ENCODE data around the gene AGPAT4.

AGPAT4 gene

DNA sequence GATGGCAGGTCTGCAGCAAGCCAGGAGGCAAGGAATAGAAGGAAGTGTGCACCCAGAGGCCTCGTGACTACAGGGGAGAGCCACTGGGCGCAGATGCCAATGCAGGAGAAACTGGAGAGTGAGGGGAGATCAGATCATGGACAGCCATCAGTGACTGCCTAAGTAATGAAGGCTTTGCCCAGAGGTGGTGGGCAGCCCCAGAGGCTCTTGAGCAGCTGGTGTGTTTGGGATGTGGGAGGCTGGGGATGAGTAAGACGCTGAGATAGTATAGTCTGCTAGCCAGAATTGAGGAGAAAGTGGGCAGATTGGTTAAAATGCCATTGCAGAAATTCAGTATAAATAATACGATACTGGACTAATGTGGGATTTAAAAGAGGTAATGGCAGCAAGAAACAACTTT is 170.4 kb downstream of the AGPAT4 start:
- DNase-seq (ENCODE audit: low read depth) = no peak
- TF ChIP-seq, protein P1, sequence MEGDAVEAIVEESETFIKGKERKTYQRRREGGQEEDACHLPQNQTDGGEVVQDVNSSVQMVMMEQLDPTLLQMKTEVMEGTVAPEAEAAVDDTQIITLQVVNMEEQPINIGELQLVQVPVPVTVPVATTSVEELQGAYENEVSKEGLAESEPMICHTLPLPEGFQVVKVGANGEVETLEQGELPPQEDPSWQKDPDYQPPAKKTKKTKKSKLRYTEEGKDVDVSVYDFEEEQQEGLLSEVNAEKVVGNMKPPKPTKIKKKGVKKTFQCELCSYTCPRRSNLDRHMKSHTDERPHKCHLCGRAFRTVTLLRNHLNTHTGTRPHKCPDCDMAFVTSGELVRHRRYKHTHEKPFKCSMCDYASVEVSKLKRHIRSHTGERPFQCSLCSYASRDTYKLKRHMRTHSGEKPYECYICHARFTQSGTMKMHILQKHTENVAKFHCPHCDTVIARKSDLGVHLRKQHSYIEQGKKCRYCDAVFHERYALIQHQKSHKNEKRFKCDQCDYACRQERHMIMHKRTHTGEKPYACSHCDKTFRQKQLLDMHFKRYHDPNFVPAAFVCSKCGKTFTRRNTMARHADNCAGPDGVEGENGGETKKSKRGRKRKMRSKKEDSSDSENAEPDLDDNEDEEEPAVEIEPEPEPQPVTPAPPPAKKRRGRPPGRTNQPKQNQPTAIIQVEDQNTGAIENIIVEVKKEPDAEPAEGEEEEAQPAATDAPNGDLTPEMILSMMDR (IDR thresholded peaks at IDR 0.05; ENCODE audit: control insufficient read depth, extremely low read depth, insufficient read depth) = no peak
- no peak overlapping the region for H3K4me3 ChIP-seq (ENCODE audit: low read depth, low read length)

DNA sequence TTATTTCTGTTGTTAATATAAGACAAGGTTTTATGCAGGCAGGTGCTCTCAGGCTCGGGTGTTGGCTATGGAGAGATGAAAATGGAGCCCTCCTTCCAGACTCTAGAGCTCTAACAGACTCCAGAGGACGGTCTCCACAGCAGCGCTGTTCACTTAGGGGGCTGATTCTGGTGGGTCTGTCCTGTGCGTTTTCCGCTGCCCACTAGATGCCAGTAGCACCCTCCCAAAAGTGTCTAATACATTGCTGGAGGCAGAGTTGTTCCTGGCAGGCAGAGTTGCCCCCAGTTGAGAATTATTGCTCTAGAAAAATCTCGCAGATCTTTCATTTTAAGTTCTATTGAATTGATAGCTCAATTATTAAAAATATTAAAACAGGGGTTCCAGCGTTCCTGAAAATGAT is 172.3 kb downstream of the AGPAT4 start:
- H3K4me3 ChIP-seq (ENCODE audit: low read depth, low read length) = no peak overlapping the region
- no peak for DNase-seq (ENCODE audit: low read depth)

DNA sequence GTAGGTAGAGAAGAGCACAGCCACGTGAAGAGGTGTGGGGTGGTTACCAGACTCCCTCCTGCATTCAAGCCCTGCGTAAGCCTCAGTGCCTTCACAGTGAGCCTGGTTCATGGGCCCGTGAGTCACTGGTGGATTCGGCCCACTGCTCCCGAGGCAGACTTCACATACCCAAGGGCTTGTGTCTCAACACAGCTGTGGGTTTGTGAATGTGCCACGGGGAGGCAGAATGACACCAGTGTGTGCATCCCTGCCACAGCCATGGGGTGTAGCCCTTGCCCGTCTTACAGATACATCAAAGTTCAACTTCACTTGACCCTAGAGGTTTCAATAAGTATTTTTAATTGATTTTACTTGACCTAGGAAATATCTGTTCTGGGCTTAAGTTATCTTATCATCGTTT is 173.8 kb downstream of the AGPAT4 start:
- no peak for DNase-seq (ENCODE audit: low read depth)
- no peak overlapping the region for H3K4me3 ChIP-seq (ENCODE audit: low read depth, low read length)
- TF ChIP-seq, protein P1 (IDR thresholded peaks at IDR 0.05; ENCODE audit: control insufficient read depth, extremely low read depth, insufficient read depth) = no peak

More for the DNA sequence above, 172.3 kb downstream of the AGPAT4 start:
- TF ChIP-seq, protein P1 (IDR thresholded peaks at IDR 0.05; ENCODE audit: control insufficient read depth, extremely low read depth, insufficient read depth) = peak; percentile 40

DNA sequence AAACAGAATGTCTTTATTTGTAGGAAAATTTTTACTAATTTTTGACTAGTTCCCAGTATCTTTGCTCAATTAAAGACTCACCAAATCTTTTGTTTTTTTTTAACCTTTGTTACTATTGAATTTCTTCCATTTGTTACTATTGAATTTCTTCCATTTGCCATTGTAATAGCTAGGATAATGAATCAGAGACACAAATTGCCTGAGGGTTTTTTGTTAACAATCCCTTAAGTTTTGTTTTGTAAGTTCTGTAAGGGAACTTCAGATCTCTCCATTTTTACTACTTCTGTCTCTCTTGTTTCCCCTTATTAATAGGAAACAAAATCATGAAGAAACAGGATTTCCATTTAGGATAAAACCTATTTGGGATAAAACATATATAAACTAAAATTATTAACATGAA is 177.9 kb downstream of the AGPAT4 start:
- DNase-seq (ENCODE audit: low read depth) = no peak
- TF ChIP-seq, protein P1 (IDR thresholded peaks at IDR 0.05; ENCODE audit: control insufficient read depth, extremely low read depth, insufficient read depth) = no peak

DNA sequence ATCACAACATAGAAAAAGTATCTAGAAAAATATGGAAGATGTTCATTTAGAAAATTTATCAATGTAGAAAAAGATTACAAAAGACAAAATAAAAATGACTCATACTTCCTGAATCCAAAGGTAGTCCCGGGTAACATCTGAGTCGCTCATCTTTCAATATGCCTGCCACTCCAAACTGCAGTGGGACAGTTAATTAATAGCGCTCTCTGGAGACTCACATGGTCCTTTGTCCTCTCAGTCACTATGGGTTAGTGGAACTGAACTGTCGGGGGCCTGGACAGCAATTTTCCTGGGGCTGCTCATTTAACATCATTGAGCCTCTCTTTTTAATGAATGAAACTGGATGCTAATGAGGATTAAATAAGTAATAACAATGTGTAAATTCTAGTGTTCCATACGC is 178.9 kb downstream of the AGPAT4 start:
- no peak for DNase-seq (ENCODE audit: low read depth)
- TF ChIP-seq, protein P1 (IDR thresholded peaks at IDR 0.05; ENCODE audit: control insufficient read depth, extremely low read depth, insufficient read depth) = no peak

More for the DNA sequence above, 177.9 kb downstream of the AGPAT4 start:
- H3K4me3 ChIP-seq (ENCODE audit: low read depth, low read length) = no peak overlapping the region

DNA sequence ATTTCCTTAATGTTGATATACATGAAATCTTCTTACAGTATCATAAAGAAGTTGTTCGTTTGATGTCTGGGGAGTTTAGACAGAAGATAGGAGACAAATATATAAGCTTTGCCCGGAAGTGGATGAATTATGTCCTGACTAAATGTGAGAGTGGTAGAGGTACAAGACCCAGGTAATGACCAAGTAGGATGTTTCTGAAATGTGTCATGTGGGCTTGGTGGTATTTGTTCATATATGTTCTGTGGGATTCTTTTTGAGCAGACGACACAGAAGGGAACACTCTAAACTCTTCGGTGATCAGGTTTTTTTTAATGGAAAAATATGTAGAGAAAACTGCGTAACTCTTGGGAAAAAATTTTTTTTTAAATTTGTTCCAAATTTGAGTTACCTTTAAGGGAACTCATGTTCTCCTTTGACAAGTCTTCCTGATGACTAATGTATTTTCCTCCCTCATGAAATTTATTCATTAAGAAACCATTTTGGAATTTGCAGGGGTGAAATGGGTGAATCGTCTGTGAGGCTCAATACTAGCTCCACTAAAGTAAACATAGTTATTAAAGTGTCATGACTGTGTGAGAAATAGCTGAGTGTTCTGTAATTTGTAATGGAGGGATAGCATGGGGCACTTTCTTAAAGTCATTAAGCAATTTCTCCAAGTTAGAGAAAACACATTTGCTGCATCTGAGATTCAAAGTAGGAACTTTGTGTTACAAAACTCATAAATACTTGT is 181.7 kb downstream of the AGPAT4 start:
- H3K4me3 ChIP-seq (ENCODE audit: low read depth, low read length) = no peak overlapping the region
- no peak for DNase-seq (ENCODE audit: low read depth)
- TF ChIP-seq, protein P1 (IDR thresholded peaks at IDR 0.05; ENCODE audit: control insufficient read depth, extremely low read depth, insufficient read depth) = no peak

More for the DNA sequence above, 178.9 kb downstream of the AGPAT4 start:
- no peak overlapping the region for H3K4me3 ChIP-seq (ENCODE audit: low read depth, low read length)

DNA sequence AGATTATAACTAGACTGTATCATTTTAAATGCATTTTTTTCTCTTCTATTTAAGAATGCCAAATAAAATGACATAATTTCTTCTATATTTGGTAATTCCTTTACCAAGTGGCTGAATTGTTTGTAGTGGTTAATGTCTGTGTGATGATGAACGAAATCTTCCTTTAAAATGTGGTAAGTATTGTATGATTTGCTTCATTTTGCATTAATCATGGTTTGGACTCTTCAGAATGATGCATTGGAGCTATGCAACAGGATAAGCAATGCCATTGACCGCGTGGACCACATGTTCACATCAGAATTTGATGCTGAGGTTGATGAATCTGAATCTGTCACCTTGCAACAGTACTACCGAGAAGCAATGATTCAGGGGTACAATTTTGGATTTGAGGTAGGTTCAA is 182.7 kb downstream of the AGPAT4 start:
- no peak for DNase-seq (ENCODE audit: low read depth)
- no peak overlapping the region for H3K4me3 ChIP-seq (ENCODE audit: low read depth, low read length)
- TF ChIP-seq, protein P1 (IDR thresholded peaks at IDR 0.05; ENCODE audit: control insufficient read depth, extremely low read depth, insufficient read depth) = no peak
